ENCODE measurements around the gene MYOM3.

The MYOM3 gene

GRCh38 chr1:24113641-24114033 is 1.7 kb upstream of the MYOM3 start:
- no peak for DNase-seq

DNA sequence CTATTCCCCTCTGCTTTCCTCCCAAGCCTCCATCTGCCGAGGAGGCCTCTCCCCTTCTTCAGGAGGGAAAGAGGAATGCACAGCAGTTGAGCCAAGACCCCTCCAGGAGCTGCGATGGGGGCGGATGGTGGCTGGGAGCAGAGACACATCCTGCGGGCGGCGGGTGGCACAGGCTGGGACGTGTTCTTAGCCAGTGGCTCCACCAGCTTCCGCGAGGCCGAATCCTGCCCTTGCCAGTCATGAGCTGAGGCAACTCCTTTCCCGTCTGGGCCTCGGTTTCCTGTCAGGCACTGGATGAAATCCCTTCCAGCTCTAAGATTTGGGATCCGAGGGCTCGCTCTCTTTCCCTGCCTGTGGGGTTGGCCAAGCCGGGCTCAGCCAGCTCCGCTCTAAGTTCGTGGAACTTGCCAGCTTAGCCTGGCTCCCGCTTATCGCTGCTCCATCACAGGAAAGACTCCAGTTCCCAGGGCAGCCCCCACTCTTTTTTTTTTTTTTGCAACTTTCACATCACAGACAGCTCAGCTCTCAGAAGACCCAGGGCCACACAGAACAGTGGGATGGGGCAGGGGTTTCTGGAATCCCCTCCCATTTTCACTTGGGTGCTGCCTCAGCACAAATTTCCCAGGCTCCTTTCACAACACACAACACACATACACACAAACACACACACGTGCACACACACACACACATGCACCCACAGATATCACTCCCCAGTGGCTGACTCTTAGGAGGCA is 506 bp downstream of the MYOM3 start:
- DNase-seq = no peak

DNA sequence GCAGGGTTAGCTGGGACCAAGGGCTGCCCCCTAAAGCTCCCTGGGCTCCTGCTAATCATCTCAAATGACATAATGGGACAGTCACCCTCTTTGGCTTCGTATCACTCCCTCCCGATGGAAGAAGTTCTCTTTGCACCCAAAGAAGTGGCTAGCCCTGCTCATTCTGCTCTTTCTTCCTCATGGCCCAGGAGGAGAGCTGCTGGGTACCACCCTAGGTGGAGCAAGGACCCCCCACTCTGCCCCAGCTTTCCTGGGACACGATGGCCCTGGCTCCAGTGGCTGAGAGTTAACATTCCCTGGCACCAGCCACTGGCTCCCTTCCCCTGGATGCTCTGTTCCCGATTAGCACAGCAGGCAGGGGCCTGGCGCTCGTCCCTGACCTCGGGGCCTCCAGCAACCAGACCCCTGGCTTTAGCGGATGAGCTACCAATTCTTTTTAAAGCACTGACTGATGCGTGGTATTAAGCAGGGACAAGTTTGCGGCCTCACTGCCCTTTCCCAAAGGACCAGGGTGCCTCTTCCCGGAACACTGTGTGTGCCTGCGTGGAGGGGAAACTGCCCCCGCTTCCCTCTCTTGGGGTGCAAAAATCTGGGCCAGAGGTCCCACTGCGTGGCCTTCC is 1.2 kb downstream of the MYOM3 start:
- no peak for DNase-seq

DNA sequence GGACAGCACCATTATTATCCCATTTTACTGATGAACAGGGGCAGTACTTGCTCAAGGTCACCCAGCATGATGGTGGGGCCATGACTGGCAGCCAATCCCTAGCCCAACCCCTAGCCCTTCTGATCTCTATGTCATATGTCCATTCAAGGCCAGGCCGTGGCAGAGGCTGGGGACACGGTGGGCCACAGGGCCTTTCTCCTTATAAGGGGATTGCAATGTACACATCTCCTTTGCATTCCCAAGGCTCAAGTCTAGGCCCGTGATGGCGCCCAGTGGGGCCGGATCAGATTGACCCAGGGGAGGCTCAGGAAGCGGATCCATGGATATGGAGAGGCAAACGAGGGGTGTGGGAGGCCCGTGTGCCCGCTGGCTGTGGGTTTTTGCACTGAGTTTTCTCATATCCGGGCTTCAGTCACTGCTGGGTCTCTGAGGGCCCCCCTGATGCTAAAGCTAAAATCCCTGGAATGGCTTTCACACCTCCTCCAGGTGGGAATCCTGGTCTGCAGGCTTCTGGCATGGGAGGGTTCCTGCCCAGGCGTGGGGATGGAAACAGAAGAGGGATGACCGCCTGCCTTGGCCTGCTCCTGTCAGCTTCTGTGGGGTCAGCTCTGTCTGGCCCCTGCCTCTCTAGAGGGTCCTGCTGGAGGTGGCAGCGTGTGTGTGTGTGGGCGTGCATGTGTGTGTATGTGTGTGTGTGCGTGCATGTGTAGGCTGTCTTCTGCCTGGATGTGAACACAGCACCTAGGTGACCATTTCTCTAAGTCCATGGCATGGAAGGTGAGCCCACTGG is 2.1 kb downstream of the MYOM3 start:
- no peak for DNase-seq

DNA sequence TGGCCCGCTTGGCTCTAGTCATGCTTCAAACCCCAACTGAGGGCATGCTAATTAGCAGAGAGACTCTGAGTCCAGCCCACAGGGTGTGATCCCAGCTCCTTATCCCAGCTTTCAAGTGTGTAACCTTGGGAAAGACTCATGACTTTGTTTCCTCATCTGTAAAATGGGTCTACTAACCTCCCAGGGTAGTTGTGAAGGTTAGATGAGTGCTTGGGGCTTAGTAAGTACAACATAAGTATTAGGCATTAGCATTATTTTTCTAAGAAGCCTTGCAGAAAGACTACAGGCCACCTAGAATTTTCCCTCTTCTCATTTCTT is 2.8 kb downstream of the MYOM3 start:
- no peak for DNase-seq

GRCh38 chr1:24108334-24109165 is 3.4 kb downstream of the MYOM3 start:
- DNase-seq = no peak

DNA sequence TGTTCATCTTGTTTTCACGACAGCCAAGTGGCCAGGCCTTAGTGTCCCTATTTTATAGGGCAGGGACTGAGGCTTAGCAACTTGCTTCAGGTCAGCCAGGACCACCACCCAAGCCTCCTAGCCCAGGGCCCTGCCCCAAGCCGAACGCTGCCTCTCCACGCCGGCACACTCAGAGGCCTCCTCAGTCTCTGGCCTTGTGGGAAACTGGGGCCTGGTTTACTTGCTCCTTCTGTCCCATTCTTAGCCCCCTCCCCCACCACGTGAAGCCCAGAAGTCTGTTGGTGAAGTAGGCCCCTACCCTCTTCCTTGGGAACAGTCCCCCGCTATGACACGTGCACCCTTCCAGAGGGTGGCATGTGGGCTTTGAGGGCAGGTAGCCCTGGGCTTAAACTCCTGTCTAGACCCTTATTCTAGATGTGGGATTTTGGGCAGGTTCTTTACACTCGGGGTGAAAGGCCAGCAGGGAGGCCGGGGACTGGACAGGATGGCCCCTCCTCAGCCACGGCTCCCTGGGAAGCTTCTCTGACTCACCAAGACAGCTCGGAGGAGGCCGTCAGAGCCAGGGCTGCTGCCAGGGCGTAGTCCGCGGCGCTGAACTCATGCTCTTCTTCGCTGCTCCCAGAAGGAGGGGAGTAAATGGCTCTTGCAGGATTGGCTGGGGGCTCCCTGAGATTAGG is 4.3 kb downstream of the MYOM3 start:
- no peak for DNase-seq

- no peak for DNase-seq
Observed at GRCh38 chr1:24105368-24106160, 6.4 kb downstream of the MYOM3 start.

DNA sequence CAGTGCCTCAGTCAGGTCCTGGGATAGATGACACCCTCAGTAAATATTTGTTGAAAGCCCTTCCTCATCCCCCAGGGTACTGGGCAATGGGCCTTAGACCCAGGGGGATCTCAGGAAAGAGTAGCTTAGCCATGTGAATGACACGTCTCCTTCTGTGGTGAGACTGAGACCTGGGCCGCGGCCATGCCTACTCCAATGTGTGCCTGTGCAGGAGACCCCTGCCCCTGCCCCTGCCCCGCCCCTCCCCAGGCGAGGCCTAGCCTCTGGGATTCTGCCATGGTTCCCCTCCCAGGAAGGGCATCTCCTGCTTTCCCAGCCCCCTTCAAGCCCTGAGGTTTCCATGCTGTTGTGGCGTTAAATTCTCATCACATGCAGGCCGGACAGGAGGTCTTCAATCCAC is 7.1 kb downstream of the MYOM3 start:
- DNase-seq = no peak

DNA sequence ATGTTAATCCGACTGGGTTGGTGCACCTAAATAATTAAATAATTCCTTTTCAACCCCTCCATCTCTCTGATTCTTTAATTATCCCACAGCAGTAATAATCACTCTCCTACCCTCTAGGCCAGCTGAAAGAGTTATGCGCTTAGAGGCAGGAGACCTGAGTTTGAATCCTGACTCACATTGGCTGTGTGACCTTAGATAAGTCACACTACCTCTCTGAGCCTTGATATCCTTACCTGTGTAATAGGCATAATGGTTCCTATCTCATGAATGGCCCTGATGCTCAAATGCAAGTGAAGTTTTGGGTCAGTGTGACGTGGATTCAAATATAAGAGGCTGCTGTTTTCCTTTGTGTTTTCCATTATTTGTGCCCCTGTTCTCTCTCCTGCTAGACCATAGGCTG is 8.1 kb downstream of the MYOM3 start:
- DNase-seq = no peak

DNA sequence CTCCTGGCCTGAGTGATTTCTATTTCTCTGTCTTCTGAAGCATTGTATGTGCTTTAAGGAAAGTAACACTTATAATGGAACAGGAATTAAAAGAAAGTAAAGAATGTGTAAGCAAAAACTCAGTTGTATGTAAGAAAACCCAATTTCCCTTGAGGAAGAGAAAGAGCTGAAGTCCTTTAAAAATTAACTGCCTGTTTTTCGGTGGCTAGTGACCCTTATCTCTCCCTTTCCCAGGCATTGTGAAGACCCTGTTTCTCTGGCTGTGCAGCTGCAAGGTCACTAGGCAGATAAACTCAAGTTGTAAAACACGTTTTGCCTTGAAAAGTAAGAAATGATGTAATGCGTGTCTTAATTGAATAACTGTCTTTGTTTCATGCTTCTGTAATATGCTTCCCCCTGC is 8.5 kb downstream of the MYOM3 start:
- no peak for DNase-seq

DNA sequence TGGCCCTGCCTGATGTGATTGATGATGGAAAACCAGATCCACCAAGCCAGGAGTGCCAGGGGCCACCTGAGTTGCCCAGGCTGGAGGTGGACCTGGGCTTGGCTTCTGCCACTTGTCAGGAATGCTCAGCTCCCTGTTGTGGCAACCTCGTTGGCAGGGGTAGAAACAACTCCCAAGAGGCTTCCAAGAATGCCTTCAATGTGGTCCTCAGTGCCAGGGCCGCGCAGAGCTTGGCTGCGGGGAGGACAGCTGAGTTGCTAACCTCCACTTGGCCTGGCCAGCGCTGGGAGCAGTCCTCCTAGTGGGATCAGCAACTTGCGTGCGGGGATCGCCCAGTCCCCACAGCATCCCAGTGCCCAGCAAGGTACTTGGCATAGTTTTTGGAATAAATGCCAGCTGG is 9.0 kb downstream of the MYOM3 start:
- DNase-seq = no peak

GRCh38 chr1:24101796-24102586 is 9.9 kb downstream of the MYOM3 start:
- DNase-seq = no peak

DNA sequence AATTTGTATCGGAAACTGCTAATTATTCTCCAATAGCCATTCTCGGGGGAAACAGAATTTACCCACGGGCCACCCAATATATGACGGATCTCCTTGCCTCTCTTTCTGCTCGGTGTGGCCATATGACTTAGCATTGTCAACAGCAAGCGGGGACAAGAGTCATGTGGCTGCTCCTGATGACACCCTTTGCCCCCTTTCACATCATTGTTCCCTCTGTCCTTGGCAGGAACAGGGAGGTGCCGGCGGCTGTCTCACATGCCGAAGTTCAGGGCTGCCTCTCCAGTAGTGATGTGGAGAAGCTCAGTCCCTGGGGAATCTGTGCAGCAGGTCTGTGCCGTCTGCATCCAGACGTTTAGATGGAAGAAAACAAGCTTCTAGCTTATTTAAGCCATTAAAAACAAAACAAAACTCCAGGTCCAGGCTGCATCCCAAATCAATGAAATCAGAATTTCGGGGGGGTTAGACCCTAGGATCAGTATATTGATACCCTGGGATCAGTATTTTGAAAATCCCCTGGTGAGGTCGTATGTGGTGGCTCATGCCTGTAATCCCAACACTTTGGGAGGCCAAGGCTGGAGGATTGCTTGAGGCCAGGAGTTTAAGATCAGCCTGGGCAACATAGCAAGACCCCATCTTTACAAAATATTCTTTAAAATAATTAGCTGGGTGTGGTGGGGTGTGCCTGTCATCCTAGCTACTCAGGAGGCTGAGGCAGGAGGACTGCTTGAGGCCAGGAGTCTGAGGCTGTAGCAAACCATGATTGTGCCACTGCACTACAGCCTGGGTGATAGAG is 10.8 kb downstream of the MYOM3 start:
- DNase-seq = no peak

DNA sequence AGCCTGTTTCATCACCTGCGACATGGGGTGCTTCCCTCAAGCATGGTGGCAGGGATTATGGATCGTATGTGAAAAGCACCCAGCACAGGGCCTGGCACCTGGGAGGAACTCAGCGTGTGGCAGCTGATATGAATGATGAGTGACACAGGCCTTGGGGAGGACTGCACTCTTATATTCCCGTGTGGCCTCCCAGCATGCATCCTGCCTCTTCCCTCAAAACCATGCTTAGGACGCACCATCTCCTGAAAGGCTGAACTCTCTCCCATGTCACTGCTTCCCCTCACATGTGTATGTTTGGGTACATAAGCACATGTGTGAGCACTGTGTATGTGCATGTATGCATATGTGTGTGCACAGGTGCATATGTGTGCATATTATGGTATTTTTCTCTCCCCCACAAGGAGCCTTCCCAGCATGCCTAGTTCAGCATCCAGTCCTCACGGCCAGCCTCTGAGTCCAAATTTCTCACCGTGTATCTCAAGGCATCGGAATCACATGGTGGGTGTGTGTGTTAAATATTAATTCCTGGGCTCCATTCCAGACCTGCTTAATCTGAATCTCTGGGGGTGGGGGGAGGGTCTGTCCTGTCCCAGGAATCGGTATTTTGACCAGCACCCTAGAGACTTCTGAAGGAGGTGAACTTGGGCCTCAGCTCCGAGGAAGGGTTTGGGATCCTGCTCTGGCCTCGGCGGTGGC is 12.8 kb downstream of the MYOM3 start:
- DNase-seq = no peak

- no peak for DNase-seq
Observed at GRCh38 chr1:24098102-24098501, 13.8 kb downstream of the MYOM3 start.

DNA sequence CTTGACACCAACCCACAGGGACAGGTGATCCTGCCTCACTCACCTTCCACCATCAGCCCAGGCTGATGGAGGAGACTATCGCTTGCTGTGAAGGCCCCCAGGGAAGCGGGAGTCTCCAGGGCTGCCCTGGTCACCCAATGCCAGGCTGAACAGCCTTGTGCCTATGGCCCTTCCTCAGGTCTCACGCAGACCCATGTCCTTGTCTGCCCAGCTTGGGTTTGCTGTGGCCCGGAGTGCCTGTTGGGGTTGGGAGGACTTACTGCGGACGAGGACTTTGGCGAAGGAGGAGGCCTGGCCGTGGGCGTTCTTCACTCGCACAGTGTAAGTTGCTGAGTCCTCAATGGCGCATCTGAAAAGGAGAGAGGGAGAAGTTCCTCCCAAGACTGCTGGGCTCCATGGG is 14.3 kb downstream of the MYOM3 start:
- DNase-seq = no peak

- no peak for DNase-seq
Observed at GRCh38 chr1:24096739-24097103, 15.2 kb downstream of the MYOM3 start.

GRCh38 chr1:24096009-24096738 is 15.8 kb downstream of the MYOM3 start:
- DNase-seq = no peak
